ENCODE measurements around the gene AK9.

AK9 gene

DNA sequence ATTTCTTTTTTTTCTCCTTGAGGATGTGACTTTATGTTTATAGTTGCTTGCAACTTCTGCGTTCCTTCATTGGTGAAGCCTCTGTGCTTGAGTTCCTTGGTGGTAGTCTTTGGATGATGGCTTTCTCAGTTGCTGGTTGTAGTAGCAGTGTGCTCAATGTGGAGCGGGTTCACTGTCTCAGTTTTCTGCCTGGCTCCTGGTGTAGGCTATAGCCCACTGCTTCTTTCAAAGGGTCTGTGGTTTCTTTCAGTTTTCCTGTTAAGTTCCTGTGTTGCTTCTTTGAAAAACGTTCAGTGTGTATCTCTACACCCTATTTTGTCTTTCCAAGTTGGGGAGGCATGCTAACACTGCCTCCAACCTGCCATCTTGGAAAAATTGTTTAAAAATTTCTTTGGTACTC, 174.1 kb downstream of the AK9 start:
- no peak for DNase-seq (ENCODE audit: low read depth, low spot score)
- H3K27ac ChIP-seq: no peak overlapping the region

GRCh38 chr6:109515781-109516409, 175.1 kb downstream of the AK9 start:
- H3K27ac ChIP-seq: no peak overlapping the region
- no peak for DNase-seq (ENCODE audit: low read depth, low spot score)

- H3K27ac ChIP-seq: no peak overlapping the region
- DNase-seq (ENCODE audit: low read depth, low spot score): no peak
Measured at GRCh38 chr6:109514946-109515345, 176.1 kb downstream of the AK9 start.

- no peak overlapping the region for H3K27ac ChIP-seq
- no peak for DNase-seq (ENCODE audit: low read depth, low spot score)
Measured at GRCh38 chr6:109513571-109514071, 177.4 kb downstream of the AK9 start.

DNA sequence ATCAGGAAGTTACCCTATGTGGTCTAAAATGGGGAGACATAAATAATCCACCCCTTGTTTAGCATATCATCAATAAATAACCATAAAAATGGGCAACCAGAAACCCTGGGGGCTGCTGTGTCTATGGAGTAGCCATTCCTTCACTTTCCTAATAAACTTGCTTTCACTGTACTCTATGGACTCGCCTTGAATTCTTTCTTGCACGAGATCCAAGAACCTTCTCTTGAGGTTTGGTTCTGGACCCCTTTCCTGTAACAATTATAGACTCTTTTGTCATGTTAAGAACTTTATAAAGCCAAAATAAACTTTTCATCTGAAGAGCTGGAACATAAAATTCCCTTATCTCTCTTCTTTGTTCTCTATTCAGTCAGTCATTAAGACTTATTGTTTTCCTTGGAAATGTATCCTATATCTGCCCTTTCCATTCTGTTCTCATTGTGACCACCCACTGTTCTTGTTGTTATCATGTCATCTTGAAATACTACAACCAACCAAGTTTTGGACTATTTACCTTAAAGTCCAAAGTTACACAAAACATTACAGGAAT, 178.7 kb downstream of the AK9 start:
- no peak for DNase-seq (ENCODE audit: low read depth, low spot score)

GRCh38 chr6:109511832-109512231, 179.2 kb downstream of the AK9 start:
- no peak for DNase-seq (ENCODE audit: low read depth, low spot score)
- no peak overlapping the region for H3K27ac ChIP-seq

More for the DNA sequence above, 178.7 kb downstream of the AK9 start:
- no peak overlapping the region for H3K27ac ChIP-seq

- DNase-seq (ENCODE audit: low read depth, low spot score): no peak
- H3K27ac ChIP-seq: no peak overlapping the region
Measured at GRCh38 chr6:109510358-109510757, 180.6 kb downstream of the AK9 start.

- no peak overlapping the region for H3K27ac ChIP-seq
- DNase-seq (ENCODE audit: low read depth, low spot score): no peak
Measured at GRCh38 chr6:109508166-109508860, 182.7 kb downstream of the AK9 start.

GRCh38 chr6:109507490-109508072, 183.4 kb downstream of the AK9 start:
- DNase-seq (ENCODE audit: low read depth, low spot score): no peak
- H3K27ac ChIP-seq: no peak overlapping the region

DNA sequence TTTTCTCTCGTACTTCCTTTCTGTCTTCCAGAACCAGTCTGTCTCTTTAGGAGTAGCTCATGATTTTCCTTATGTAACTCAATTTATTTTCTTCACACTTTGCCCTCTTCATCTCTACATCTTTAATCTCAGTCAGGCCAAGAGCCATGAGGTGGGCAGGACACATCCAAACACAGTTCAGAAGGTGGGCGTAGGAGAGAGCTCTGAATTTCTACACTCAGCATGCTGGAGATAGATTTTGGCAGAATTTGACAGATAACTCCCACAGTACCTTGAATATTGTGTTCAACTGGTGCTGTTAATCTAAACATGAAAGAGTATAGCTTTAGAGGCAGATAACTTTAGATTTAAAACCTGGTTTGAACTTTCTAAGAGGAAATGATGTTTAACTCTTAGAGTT, 184.2 kb downstream of the AK9 start:
- no peak for DNase-seq (ENCODE audit: low read depth, low spot score)
- no peak overlapping the region for H3K27ac ChIP-seq

GRCh38 chr6:109506314-109506713, 184.7 kb downstream of the AK9 start:
- no peak for DNase-seq (ENCODE audit: low read depth, low spot score)
- H3K27ac ChIP-seq: no peak overlapping the region

DNA sequence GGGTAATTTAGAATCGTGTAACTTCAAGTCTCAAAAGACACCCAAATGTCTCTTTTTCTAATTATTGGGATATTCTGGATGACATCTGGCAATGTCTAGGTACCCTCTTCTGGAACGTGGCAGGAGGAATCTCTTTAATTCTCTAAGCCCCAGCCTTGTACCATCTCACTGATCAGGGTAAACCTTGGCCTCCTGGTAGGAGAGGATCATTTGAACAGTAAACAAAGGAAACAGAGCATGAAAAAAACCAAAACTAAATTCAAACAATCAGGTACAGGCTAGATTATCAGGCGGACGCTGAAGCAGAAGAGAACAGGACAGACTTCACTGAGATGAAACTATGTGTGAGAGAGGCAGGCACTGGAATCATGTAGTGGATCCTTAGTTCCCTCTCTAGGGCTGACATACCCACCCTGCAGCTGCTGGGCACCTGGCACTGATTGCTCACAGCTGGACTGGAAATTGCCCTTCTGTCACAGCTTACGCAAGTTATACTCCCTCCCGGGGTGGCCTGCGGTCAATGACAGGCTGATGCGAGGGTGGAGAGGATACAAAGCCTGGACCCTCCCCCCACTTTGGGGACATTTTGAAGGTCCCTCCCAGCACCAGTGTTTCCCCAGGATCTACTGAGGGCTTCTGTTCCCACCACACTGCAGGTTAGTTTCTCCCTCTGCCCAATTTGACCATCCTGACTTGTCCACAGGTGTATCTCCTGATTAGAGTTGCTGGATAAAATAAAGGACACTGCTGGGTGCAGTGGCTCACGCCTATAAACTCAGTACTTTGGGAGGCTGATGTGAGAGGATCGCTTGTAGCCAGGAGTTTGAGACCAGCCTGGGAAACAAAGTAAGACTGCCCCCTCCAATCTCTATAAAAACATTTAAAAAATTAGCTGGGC, 187.4 kb downstream of the AK9 start:
- no peak for DNase-seq (ENCODE audit: low read depth, low spot score)
- no peak overlapping the region for H3K27ac ChIP-seq

DNA sequence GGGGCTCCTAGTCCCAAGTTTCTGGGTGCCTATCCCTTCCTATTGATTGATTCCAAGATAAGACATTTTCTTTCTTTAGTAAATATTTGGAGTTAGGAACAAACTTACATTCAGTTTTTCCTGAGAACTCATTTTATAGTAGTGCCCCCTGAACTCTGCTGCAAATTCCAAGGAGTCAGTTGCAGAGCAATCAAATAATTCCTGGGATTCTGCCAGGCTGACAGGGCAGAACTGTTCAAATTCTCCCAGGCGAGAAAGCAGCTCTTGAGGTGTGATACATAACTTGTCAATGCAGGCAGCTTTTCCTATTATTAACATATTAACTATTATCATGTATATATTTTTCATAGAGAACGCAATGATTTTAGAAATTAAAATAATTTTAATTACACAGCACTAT, 192.1 kb downstream of the AK9 start:
- DNase-seq (ENCODE audit: low read depth, low spot score): no peak
- H3K27ac ChIP-seq: no peak overlapping the region

GRCh38 chr6:109498052-109498451, 192.9 kb downstream of the AK9 start:
- no peak for DNase-seq (ENCODE audit: low read depth, low spot score)
- H3K27ac ChIP-seq: no peak overlapping the region

GRCh38 chr6:109496036-109496772, 194.8 kb downstream of the AK9 start:
- H3K27ac ChIP-seq: no peak overlapping the region
- no peak for DNase-seq (ENCODE audit: low read depth, low spot score)

GRCh38 chr6:109493865-109494264, 197.1 kb downstream of the AK9 start:
- DNase-seq (ENCODE audit: low read depth, low spot score): no peak
- no peak overlapping the region for H3K27ac ChIP-seq

- DNase-seq (ENCODE audit: low read depth, low spot score): no peak
- no peak overlapping the region for H3K27ac ChIP-seq
Measured at GRCh38 chr6:109491207-109491938, 199.6 kb downstream of the AK9 start.

DNA sequence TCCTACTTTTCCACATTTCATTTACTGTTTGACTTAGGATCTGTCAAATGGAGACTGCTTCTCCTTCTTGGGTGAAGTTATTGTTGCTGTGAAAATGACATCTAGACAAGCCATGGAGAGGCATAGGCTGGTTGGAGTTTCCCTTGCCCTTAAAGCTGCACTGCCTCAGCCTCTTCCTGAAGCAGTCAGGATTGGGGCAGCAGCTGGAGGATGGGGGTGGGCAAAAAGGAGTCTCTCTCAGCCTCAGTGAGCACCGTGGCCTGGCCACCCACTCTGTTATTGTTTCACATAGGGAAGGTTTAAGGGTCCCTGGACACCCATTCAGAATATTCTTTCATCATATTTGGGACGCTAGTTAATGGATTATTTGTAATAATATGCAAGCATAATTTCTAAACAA, 200.3 kb downstream of the AK9 start:
- no peak overlapping the region for H3K27ac ChIP-seq
- DNase-seq (ENCODE audit: low read depth, low spot score): no peak

GRCh38 chr6:109488001-109488400, 203.0 kb downstream of the AK9 start:
- H3K27ac ChIP-seq: no peak overlapping the region
- no peak for DNase-seq (ENCODE audit: low read depth, low spot score)

Measured in epithelial cell of prostate (primary cell).